H1 (cell line): ENCODE measurements around the gene ARPC2.

Experiments used
- BRCA1 ChIP-seq: IDR thresholded peaks from 2 replicates; pipeline ENCODE4 v1.6.1; 2012; ENCODE audit warnings: low read depth, low read length, improper control_type of control experiment
- CHD2 ChIP-seq: IDR thresholded peaks from 2 replicates; pipeline ENCODE4 v1.6.1; 2012; ENCODE audit warnings: low read length, improper control_type of control experiment
- CREB1 ChIP-seq: IDR thresholded peaks from 2 replicates; pipeline ENCODE4 v1.6.1; 2012; ENCODE audit warnings: inconsistent platforms
- GTF2F1 ChIP-seq: IDR thresholded peaks from 2 replicates; pipeline ENCODE4 v1.6.1; 2012; ENCODE audit warnings: low read depth, low read length, improper control_type of control experiment, borderline replicate concordance
- POLR2AphosphoS5 ChIP-seq: IDR thresholded peaks from 2 replicates; pipeline ENCODE4 v1.6.1; 2011; ENCODE audit warnings: low read depth, low read length
- RAD21 ChIP-seq, 2 experiments: IDR thresholded peaks in 1 of 2; conservative IDR thresholded peaks in 1 of 2; 2 replicates each; pipeline ENCODE4 v1.6.1; 2011; ENCODE audit warnings: low read depth in 2 of 2, low read length in 2 of 2, improper control_type of control experiment in 1 of 2, inconsistent platforms in 1 of 2, mild to moderate bottlenecking in 1 of 2, moderate library complexity in 1 of 2
- RXRA ChIP-seq: IDR thresholded peaks from 2 replicates; pipeline ENCODE4 v1.6.1; 2011; ENCODE audit warnings: low read depth, mild to moderate bottlenecking, low read length, moderate library complexity; ENCODE audit not compliant: insufficient read depth
- SIX5 ChIP-seq: IDR thresholded peaks from 2 replicates; pipeline ENCODE4 v1.6.1; 2011; ENCODE audit warnings: mild to moderate bottlenecking, low read depth, low read length
- SP4 ChIP-seq: IDR thresholded peaks from 2 replicates; pipeline ENCODE4 v1.6.1; 2012; ENCODE audit warnings: low read length, inconsistent platforms
- TF ChIP-seq, protein P1 (sequence below), 3 experiments: IDR thresholded peaks; 1 replicate in 2 of 3; 2 replicates in 1 of 3; pipeline versions ENCODE4 v1.5.1 to v1.6.1; 2011; ENCODE audit warnings: low read length in 3 of 3, mild to moderate bottlenecking in 3 of 3, inconsistent platforms in 2 of 3, low read depth in 1 of 3, moderate library complexity in 1 of 3; ENCODE audit not compliant: insufficient read depth in 1 of 3; ENCODE audit errors: control extremely low read depth in 1 of 3
- TF ChIP-seq, protein P2 (sequence below): IDR thresholded peaks from 2 replicates; pipeline ENCODE4 v1.6.1; 2012; ENCODE audit warnings: inconsistent platforms

DNA sequence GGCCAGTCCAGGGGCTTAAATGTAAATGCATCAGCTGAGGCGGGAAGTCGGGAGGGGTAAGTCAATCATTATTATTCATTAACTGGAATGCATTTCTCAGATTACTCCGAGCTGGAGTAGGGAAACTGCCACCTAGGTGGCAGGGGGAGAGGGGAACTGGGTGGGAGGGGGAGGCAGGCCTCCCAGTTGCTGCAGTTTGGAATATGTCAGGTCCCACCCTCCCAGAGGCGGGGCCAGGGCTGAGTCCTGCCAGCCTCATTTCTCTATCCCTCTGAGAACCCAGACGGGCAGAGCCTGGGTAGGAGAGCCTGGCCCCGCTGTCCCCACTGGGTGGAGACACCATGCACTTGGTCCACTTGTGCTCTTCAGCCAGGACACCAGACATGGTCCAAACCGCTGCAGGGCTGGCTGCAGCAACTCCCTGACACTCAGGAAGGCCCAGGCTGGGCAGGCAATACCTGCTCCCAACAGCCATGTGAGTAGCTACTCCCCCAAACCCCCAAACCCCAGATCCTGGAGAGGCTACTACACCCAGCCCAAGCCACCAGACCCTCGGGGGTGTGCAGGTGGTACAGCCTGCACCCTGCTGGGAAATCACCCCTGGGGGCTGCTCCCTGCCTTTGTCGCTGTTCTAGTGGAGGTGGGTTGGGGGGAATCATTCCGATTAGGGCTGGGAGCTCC is 43.9 kb downstream of the ARPC2 start, which contains the start of gene GPBAR1:
- TF ChIP-seq, protein P1, sequence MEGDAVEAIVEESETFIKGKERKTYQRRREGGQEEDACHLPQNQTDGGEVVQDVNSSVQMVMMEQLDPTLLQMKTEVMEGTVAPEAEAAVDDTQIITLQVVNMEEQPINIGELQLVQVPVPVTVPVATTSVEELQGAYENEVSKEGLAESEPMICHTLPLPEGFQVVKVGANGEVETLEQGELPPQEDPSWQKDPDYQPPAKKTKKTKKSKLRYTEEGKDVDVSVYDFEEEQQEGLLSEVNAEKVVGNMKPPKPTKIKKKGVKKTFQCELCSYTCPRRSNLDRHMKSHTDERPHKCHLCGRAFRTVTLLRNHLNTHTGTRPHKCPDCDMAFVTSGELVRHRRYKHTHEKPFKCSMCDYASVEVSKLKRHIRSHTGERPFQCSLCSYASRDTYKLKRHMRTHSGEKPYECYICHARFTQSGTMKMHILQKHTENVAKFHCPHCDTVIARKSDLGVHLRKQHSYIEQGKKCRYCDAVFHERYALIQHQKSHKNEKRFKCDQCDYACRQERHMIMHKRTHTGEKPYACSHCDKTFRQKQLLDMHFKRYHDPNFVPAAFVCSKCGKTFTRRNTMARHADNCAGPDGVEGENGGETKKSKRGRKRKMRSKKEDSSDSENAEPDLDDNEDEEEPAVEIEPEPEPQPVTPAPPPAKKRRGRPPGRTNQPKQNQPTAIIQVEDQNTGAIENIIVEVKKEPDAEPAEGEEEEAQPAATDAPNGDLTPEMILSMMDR (IDR thresholded peaks at IDR 0.05; ENCODE audit: control extremely low read depth in 1 of 3, insufficient read depth in 1 of 3, low read depth in 1 of 3, low read length in 3 of 3), result no peak
- TF ChIP-seq POLR2AphosphoS5 (no peak), RXRA (no peak), GTF2F1 (no peak), CREB1 (no peak), CHD2 (no peak), SIX5 (no peak), BRCA1 (no peak), SP4 (no peak), RAD21 (IDR thresholded peaks at IDR 0.05 in 1 of 2, conservative IDR thresholded peaks at IDR 0.05 in 1 of 2; ENCODE audit: low read depth in 2 of 2, low read length in 2 of 2) (no peak; a peak in 1 of 4 replicates)
- TF ChIP-seq, protein P2, sequence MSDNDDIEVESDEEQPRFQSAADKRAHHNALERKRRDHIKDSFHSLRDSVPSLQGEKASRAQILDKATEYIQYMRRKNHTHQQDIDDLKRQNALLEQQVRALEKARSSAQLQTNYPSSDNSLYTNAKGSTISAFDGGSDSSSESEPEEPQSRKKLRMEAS, result no peak; the same call in 1 of the 2 replicates
